Cardiac muscle cell (in vitro differentiated cells and primary cell): ENCODE results near the gene AGRN. TPM values are rescaled to one million over a fixed set of nuclear protein-coding genes. Genes with fewer than 3 reads are reported as not detected.
"Not testable (repeated sequence)": the region's sequence is repeated elsewhere in the genome, so short reads cannot be mapped to it uniquely, and the experiment has no call there.

Experiments
- DNase-seq, 2 donors: peaks; one replicate each; pipeline versions ENCODE4 v3.0.0 to v3.0.0-alpha.2; 2010 to 2017; ENCODE audit warnings: low read depth in 1 of 2, low spot score in 1 of 2
- H3K27ac ChIP-seq: fragments of 200-600 bp; sonication (generic); 2 replicates; pipeline ENCODE4 v1.5.1; 2016
- H3K27me3 ChIP-seq: fragments of 200-600 bp; sonication (generic); 2 replicates; pipeline ENCODE4 v1.6.0; 2016; ENCODE audit warnings: control low read depth
- H3K36me3 ChIP-seq: fragments of 200-600 bp; sonication (generic); 2 replicates; pipeline ENCODE4 v1.5.1; 2016; ENCODE audit warnings: control low read depth
- H3K4me1 ChIP-seq: fragments of 200-600 bp; sonication (generic); 2 replicates; pipeline ENCODE4 v1.8.1; 2017; ENCODE audit warnings: low read depth, mild to moderate bottlenecking, mixed run types
- H3K4me3 ChIP-seq: fragments of 200-600 bp; sonication (generic); 2 replicates; pipeline ENCODE4 v1.5.1; 2016; ENCODE audit warnings: mild to moderate bottlenecking
- H3K9me3 ChIP-seq: fragments of 200-600 bp; sonication (generic); 2 replicates; pipeline ENCODE4 v1.5.1; 2017; ENCODE audit warnings: low read depth, mild to moderate bottlenecking, control low read depth
- CTCF ChIP-seq: IDR thresholded peaks from 2 replicates; pipeline ENCODE4 v1.5.1; 2012; ENCODE audit warnings: low read depth, mild to moderate bottlenecking, low read length
- polyA plus RNA-seq: library from polyadenylated mRNA; unstranded; fragments of >200 nt; fragmentation: Nextera tagmentation; extraction: Ambion mirVana; gene quantifications from 2 replicates; pipeline ENCODE4 v1.2.1, GENCODE V29; 2016
- total RNA-seq: library from RNA; depleted of rRNA; stranded (reverse); fragments of >200 nt; gene quantifications from 2 replicates; pipeline ENCODE4 v1.2.3, GENCODE V29; 2016

The AGRN gene
- total and polyA plus RNA-seq, 2 experiments from 2014 or later, result 23.5 to 154 TPM

GRCh38 chr1:1063261-1063944 is 43.5 kb downstream of the AGRN start:
- Histone ChIP-seq H3K4me3 (no peak overlapping the region), H3K27me3 (peaks cover 81% of the 10 kb centered on the region), H3K27ac (no peak overlapping the region), H3K36me3 (no peaks in the 10 kb centered on the region), H3K9me3 (no peaks in the 10 kb centered on the region), H3K4me1 (peaks cover 4% of the 10 kb centered on the region)
- DNase-seq, result no peak
- no peak for TF ChIP-seq CTCF

GRCh38 chr1:1063945-1064831 is 44.3 kb downstream of the AGRN start:
- Histone ChIP-seq H3K4me3 (no peak overlapping the region), H3K27ac (no peak overlapping the region), H3K27me3 (peaks cover 76% of the 10 kb centered on the region), H3K4me1 (peaks cover 4% of the 10 kb centered on the region), H3K9me3 (no peaks in the 10 kb centered on the region), H3K36me3 (no peaks in the 10 kb centered on the region)
- peak; percentile 71 to 78 for DNase-seq
- TF ChIP-seq CTCF, result peak; percentile 69

DNA sequence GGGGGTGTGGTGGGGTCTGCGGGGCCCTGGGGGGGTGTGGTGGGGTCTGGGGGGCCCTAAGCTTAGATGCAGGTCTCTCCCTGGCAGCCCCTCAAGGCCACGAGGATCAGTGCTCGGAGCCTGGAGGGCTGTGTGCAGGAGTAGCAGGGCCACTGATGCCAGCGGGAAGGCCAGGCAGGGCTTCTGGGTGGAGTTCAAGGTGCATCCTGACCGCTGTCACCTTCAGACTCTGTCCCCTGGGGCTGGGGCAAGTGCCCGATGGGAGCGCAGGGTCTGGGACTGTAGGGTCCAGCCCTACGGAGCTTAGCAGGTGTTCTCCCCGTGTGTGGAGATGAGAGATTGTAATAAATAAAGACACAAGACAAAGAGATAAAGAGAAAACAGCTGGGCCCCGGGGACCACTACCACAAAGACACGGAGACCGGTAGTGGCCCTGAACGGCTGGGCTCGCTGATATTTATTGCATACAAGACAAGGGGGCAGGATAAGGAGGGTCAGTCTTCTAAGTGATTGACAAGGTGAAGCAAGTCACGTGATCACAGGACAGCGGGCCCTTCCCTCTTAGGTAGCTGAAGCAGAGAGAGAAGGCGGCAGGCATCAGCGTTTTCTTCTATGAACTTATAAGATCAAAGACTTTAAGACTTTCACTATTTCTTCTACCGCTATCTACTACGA is 45.5 kb downstream of the AGRN start:
- no peak for DNase-seq
- H3K36me3 ChIP-seq, result no peaks in the 10 kb centered on the region
- TF ChIP-seq CTCF, result no peak
- H3K27ac ChIP-seq, result no peak overlapping the region
- peaks cover 66% of the 10 kb centered on the region for H3K27me3 ChIP-seq
- peaks cover 4% of the 10 kb centered on the region for H3K4me1 ChIP-seq
- no peaks in the 10 kb centered on the region for H3K9me3 ChIP-seq
- no peak overlapping the region for H3K4me3 ChIP-seq

GRCh38 chr1:1065940-1066304 is 46.0 kb downstream of the AGRN start:
- H3K27ac ChIP-seq, H3K4me1 ChIP-seq, H3K36me3 ChIP-seq, DNase-seq, H3K9me3 ChIP-seq, H3K4me3 ChIP-seq: not testable (repeated sequence)
- peaks cover 60% of the 10 kb centered on the region for H3K27me3 ChIP-seq

DNA sequence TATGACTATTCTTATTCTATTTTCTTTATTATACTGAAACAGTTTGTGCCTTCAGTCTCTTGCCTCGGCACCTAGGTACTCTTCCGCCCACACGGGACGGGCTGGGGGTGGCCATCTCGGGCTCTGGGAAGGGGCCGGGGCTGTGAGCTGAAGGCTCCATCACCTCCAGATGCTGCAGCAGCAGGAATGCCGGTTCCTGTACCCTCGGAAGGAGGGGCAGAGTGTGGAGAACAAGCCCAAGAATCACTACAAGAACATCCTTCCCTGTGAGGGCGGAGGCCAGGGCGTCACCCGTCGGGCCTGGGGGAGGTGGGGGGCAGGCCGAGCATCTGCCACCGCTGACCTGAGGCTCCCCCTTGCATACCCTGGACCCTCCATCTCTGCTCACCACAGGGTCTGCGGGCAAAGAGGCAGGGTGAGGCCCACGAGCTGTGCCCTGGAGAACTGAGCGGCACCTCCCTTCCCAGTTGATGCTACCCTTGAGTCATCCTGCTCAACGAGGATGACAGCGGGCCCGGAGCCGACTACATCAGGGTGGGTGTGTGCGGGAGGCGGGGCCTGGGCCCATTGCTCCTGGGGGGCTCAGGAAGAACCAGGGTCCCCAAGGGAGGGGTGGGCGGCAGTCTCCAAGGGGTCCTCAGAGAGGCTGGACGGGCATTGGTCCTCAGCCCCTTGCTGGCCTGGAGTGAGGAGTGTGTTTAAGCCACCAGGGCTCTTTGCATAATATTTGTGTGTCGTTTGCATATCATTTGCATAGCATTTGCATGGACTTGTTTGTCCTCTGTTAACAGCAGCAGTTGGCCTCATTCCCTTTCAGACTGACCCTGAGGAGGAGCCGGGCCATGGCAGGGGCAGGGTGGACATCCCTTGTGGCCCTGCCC is 46.7 kb downstream of the AGRN start:
- TF ChIP-seq CTCF, result no peak
- Histone ChIP-seq H3K27me3 (peaks cover 53% of the 10 kb centered on the region), H3K36me3 (no peaks in the 10 kb centered on the region), H3K9me3 (no peaks in the 10 kb centered on the region), H3K27ac (no peak overlapping the region), H3K4me3 (no peak overlapping the region), H3K4me1 (peaks cover 4% of the 10 kb centered on the region)
- no peak for DNase-seq
